GM20431 (cell line): ENCODE results near the gene HNRNPA3.
"Not testable (repeated sequence)": the region's sequence is repeated elsewhere in the genome, so short reads cannot be mapped to it uniquely, and the experiment has no call there.

Experiments
- in situ Hi-C: fragments of 300-500 bp; cut with MseI, MboI; formaldehyde crosslinking; loops from one replicate; pipeline ENCODE4 v1.15.0; 2020; ENCODE audit warnings: low sequenced_read_pairs; ENCODE audit not compliant: unreplicated experiment

Gene HNRNPA3

DNA sequence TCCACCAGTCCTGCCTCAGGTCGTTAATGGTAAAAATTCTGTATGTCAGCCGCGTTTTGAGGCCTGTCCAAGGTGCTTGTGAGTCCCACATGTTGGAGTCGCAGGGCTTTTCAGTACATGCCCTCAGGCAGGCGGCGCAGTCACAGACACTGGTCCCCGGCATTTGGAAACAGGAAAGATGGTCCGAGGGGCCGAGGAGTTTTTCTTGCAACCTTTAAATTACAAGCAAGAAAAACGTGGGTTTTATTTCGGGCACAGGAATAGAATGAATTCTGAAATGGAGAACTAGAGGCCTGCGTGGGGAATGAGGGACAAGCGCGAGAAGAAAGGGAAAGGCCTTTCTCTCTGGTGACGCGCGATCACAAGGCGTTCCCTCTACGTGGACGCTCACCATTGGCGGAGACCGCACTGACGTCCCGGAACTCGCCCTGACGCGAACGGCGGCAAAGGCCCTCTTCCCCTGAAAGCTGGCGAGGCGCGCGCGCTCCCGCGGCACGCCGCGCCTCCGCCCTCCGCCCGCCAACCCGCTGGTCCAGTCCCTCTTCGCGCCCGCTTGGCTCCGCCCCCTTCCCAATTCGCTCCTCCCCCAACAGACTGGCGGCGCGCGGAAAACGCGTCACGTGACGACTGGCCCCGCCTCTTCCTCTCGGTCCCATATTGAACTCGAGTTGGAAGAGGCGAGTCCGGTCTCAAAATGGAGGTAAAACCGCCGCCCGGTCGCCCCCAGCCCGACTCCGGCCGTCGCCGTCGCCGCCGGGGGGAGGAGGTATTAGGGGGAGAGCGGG lies at the start of gene HNRNPA3:
TSS of gene HNRNPA3 (plus strand) at position 689 of the 785 bp plus-strand sequence. CDS start at position 695, 6 bp downstream.
- in situ Hi-C loops, result no loop called here

DNA sequence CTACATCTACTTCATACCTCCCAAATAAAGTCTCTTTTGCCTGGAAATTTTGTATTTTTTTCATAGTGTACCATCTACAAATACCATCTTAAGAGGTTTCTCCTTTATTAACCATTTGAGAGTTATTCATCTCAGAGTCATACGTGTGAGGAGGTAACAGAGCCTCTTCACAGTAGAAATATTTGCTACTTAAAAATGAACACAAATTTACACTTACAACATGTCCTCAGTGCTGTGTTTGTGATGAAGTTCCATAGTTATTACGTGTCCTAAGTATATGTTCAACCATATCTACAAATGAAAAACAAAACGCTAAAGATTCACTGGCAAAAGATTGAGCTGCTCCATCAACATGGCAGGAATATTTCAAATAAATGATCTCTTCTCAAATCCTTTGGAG lies 48.5 kb upstream of the HNRNPA3 start:
- in situ Hi-C loops, result loop anchor here (25.0 kb wide), 2 partner anchors 173 to 573 kb away; no protein-coding TSS in a partner anchor

DNA sequence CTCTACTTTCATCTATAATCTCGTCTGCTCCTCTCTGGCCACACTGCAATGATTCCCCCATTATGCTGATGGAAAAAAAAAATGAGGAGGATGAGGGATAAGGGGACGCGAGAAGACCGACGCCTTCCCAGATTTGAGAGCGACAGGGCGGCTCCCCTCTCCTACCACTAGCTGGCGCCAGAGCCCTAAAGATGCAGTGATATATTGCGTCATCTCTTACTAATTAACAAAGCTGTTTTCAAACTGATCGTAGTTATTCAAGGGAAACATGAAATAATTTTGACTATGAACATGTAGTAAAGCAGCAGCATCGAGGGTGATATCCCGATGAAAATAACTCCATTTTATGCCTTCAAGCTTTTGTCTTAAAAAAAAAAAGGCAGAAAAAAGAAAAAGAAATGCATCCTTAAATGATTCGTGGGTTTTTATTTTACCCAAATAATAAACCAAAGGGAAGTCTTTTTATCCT lies 48.0 kb upstream of the HNRNPA3 start:
- in situ Hi-C loops, result loop anchor here (25.0 kb wide), 2 partner anchors 173 to 573 kb away; no protein-coding TSS in a partner anchor

DNA sequence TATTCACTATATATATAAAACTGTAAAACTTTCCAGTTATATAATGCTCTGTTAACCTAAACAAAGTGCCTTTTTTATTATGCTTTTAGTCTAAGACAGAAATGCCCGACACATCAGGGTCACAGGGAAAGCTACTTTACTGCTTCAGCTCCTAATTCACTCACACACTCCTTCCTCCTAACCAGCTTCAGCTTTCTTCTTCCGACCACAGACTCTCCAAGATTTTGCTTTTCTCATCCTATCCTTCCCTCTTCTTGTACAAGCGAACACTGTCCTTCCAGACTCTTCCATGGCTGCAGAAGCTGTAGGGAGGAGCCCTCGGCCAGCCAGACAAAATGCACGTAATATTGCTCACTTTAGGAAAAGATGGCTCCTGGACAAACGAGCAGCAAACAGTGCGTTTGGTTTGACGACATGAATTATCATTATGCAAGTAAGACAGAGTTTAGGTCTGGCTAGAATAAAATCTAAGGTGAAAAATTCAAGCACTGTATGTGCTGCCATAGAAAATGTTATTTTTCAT lies 47.5 kb upstream of the HNRNPA3 start:
- in situ Hi-C loops, result loop anchor here (25.0 kb wide), 2 partner anchors 172 to 572 kb away; no protein-coding TSS in a partner anchor

DNA sequence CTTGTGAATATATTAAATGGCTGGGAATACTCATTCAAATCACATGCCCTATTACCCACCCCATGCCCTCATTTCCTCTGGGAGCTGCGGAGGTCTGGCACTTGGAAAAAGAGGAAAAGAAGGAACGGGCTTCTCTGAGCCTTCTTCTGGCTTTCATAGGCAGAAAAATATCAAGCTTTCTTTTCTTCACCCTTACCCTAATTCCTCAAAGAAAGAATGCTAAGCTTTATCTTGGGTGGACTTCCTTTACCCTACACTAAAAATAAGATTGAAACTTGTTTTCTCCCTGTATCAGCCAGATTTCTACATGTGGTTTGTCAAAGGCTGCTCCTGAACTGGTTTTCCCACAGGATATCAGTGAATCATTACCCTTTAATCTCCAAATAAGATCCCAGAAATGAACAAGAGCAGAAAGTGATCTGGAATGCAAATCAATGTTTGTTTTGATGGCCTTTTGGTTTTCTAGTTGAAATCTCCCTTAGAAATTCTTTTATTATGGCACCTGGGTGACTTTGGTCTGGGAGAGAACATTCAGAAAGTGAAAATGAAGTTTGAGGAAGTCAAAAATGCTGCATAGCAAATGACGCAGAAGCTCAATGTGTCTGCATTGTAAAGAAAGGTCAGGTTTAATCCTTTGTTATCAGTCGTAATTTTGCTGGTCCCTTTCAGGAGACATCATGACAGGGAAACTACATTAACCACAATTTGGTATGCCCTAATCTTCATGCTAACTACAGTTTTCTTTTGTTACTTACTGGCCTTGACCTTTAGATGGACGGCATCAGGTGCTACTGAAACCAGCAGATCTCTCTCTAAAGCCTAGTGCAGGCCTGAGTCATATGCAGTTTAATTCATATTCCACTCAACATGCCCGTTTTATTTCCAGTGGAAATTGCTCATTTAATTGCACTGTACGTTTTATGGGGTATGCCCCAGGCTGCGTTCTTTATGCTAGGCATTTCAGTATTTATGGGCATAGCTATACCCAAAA lies 46.6 kb upstream of the HNRNPA3 start:
- in situ Hi-C loops, result loop anchor here (25.0 kb wide), 2 partner anchors 171 to 571 kb away; no protein-coding TSS in a partner anchor

DNA sequence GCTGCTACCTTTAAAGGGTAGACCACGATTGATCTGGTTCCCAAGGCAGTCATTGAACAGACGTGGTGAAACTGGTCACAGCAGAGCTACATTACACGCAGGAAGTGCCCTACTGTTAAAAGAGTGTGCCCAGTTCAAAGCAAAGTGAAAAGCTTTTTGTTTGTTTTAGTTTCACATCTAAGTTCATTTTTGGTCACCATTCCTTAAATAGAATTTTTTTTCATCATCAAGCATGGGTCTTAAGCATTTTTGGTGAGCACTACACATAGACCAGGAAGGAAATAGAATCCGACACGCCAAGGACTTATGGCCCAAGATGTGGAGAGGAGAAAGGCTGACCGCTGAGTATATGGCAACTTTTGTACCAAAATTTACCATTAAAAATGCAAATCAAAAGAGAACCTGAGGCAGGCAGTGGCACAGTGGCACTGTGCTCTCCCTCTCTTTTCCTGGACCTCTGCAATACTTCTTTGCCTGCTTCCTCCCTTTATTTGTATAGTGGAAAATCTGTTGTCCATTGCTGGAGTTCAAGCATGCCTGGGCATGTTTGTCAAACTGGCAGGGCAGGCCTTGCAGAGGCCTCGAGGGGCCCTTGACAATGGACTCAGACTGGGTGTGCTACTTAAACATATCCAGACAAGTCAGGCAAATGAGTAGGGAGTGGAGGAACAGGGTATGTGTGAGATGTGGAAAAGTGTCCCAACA lies 42.6 kb upstream of the HNRNPA3 start:
- in situ Hi-C loops, result loop anchor here (25.0 kb wide), 2 partner anchors 167 to 567 kb away; no protein-coding TSS in a partner anchor

DNA sequence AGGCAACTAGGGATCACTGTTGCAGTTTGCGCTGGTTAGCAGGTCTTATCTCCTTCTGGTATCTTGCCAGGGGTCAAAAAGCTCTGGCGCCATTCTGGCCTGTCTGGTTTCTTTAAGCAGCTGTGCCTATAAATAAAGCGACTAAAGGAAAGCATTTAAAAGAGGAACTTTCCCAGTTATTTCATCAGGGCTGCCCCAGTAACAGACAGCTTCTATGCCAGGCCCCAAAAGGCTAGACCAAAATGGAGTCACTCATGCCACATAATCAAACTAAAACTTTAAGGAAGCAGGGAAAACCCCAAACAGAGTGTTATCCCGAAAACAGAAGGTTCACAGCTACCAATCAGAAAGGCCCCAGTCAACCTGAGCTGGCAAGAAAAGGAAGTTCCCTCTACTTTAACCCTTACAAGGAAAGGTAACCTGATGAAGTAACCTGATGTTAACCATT lies 41.2 kb upstream of the HNRNPA3 start:
- in situ Hi-C loops, result loop anchor here (25.0 kb wide), 2 partner anchors 166 to 566 kb away; no protein-coding TSS in a partner anchor

DNA sequence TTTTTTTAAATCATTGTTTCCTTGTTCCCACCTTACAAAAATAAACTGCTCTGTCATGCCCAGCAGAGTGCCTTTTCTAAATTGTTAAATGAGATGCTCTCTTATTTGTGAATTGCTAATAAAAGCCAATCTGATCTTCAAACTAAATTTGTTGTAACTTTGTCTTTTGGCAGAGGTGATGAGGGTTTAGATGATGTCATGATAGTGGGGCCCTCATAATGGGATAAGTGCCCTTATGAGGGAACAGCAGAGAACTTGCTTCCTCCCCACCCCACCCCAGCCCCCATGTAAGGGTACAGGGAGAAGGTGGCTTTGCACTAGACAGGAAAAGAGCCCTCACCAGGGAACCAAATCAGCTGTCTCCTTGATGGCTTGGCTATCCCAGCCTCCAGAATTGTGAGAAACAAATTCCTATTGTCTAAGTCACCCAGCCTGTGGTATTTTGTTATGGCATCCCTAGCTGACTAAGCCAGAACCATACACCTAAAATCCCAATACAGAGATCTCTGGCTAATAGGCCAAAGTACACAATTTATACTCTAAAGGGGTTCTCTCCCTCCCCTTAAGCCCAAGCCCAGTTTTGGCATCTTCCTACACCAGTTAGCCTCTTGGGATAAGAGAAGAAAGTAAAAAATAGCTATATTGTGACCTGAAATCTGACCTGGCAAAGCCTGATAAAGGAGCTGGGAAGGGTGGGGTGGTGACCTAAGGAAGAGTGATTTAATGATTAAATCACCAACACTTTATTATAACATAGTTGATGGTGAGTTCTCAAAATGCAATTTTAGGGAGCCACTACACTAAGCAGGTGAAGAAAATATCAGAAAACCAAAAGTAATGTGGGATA lies 40.3 kb upstream of the HNRNPA3 start:
- in situ Hi-C loops, result loop anchor here (25.0 kb wide), 2 partner anchors 165 to 565 kb away; no protein-coding TSS in a partner anchor

DNA sequence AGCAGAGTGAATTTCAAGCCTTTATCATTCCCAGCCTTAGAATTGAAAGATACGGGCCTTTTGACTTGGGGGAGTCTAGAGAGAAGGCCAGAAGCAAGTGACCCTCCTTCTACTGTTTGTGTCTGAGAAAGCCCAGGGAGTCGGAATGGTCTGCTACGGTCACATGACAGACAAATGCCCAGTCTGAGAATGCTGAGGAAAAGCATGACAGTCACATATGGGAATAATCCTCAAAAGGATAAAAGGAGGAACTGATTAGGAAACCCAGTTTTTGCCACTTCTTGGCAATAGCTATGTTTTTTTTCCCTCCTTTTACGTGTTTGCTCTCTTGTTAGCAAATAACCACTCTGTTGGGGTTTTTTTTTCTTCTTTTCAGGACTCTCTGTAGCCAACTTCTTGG lies 38.1 kb upstream of the HNRNPA3 start:
- in situ Hi-C loops, result loop anchor here (25.0 kb wide), 2 partner anchors 163 to 563 kb away; no protein-coding TSS in a partner anchor

DNA sequence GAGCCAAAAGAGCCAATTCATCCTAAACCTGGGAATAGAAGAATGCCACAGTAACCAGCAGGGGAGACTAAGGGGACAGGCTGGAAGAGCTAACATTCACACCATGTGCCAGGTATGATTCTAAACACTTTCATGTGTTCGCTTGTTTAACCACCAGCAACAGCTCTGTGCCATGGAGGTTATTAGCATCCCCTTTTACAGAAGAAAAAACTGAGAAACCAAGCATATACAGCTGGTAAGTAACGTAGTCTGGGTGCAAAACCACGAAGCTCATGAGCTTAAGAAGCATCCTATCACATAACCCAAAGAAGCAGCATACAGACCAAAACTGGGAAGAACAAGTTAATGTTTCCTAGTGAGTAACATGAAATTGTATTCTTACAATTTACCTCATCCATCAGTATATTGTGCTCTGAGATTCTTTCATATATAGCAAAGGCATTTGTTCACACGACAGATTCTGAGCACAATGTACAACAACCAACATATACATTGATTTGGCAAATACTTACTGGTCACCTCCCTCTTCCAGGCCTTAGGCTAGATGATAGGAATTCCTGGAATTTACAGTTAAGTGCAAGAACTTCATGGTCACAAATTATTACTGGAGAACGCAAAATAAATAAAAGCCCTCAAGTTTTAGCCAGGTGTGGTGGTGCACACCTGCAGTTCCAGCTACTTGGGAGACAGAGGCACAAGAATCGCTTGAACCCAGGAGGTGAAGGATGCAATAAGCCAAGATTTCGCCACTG lies 36.5 kb upstream of the HNRNPA3 start:
- in situ Hi-C loops, result no loop called here

DNA sequence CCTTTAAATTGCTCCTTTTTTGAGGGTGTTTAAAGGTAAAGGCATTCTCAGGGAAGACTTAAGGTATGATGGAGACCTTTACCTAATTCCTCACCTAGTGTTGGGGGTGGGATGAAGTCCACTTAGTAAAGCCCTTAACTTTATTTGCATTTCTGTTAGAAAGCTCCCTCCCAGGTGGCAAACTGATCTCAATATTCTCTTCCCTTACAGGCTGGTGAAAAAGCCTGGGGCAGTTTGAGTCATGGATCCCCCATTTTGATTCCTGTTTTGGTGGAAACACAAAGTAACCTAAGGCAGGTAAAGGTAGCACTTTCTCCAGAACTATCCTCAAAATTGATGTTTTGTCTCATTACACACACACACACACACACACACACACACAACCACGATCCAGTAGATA lies 33.8 kb upstream of the HNRNPA3 start:
- in situ Hi-C loops, result no loop called here

DNA sequence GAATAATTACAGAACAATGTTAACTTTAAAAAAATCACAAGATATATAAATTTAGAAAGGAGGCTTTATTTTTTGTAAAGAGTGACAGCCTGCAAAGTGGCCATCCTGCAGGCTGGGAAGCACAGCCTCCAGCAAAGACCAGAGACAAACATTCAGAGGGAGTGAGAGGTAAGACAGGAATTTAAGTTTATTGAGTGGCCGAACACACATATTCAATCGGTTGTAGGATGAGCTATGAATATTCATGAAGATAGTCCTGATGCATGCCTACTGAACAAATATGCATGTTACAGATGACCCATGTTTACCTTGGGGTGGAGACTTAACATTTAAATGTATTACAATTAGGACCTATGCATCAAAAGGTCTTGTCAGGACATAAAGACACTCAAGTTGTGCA lies 33.4 kb upstream of the HNRNPA3 start:
- in situ Hi-C loops, result no loop called here

DNA sequence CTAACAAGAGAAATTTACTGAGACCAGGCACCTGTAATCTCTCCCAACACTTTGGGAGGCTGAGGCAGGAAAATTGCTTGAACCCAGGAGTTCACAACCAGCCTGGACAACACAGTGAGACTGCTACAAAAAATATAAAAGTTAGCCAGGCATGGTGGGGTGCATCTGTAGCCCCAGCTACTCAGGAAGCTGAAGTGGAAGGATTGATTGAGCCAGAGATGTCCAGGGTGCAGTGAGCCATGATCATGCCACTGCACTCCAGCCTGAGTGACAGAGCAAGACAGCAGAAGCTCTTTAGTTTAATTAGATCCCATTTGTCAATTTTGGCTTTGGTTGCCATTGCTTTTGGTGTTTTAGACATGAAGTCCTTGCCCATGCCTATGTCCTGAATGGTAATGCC lies 32.9 kb upstream of the HNRNPA3 start:
- in situ Hi-C loops, result not testable (repeated sequence)

DNA sequence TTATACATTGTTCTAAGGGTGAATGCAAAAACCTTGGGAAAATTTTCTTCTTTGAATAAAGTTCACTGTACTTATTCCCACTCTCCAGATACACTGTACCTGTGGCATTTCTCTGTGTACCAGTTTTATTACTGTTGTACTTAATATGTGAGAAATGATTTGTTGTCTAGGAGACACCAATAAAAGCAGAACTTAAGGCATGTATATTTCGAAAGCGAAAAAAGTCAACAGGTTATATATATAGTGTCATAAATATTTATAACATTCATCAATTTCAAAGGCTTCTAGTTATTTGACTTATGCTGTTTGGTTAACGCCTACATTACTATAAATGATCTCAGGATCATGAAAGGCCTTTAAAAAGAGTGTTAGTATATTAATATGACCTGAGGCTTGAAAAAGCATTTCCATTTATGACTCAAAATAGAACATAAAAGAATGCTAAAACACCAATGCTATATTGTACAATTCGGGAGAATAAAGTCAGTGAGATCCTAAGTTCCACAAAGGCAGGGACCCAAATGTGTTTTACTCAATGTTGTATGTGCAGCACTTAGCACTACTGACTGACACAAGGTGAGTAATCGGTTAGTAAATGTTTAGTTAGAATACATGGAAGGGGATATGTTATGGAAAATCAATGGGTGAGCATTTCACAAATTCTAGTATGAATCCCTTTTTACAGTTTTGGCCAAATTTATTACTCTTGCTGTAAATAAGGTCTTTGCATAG lies 32.2 kb upstream of the HNRNPA3 start:
- in situ Hi-C loops, result no loop called here

DNA sequence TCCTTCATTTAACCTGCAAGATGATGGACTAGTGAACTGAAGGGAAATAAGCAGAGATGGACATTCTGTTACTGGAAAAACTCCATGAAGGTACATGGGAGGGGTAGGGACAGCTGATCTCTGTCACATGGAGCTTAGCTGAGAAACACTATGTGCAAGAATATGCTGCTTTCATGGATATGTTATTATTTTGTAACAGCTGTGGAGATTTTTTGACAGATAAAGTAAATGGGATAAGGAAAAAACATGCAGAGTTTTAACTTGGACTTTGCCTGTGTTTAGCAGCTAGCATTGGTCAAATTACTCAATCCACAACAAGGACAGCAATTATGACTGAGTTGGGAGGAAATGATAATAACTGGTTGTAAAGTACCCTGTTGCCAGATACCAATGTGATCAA lies 28.7 kb upstream of the HNRNPA3 start:
- in situ Hi-C loops, result no loop called here

DNA sequence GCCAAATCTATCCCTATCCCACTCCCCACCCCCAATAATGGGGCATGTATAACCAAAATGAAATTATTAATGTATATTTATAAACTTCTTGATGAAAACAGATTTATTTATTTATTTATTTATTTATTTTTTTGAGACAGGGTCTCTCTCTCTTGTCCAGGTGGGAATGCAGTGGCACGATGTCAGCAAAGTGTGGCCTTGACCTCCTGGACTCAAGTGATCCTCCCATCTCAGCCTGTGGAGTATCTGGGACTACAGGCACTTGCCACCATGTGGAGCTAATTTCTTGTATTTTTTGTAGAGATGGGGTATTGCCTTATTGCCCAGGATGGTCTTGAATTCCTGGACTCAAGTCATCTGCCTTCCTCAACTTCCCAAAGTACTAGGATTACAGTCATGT lies 28.0 kb upstream of the HNRNPA3 start:
- in situ Hi-C loops, result no loop called here

DNA sequence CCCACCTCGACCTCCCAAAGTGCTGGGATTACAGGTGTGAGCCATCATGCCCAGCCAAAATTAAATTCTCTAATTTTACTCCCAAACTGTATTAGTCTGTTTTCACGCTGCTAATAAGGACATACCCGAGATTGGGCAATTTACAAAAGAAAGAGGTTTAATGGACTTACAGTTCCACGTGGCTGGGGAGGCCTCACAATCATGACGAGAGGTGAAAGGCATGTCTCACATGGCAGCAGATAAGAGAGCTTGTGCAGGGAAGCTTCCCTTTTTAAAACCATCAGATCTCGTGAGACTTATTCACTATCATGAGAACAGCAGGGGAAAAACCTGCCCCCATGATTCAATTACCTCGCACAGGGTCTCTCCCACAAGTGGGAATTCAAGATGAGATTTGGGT lies 26.6 kb upstream of the HNRNPA3 start:
- in situ Hi-C loops, result not testable (repeated sequence)
